ENCODE data around the gene IPPK.

The IPPK gene

DNA sequence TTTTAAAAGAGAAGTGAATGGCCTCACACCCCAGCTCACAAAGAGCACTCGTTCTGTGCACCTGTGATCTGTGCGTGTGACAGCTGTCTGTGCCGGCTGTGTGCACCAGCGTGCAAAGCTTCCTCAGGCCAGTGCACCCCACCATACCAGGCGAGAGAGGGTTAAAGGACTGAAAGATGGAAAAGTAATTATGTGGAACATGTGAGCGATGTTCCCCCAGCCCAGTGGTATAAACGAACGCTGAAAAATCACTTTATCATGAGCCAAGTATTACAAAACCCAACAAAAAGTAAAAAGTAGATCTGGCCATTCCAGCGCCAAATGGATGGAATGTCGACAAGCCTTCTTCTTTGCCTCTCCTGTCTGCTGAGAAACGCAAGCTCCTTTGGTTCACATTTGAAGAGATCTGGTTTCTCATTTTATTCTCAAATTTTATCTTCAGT lies 53.7 kb downstream of the IPPK start:
- ATAC-seq (ENCODE audit: insufficient read depth, low read depth) = no peak

DNA sequence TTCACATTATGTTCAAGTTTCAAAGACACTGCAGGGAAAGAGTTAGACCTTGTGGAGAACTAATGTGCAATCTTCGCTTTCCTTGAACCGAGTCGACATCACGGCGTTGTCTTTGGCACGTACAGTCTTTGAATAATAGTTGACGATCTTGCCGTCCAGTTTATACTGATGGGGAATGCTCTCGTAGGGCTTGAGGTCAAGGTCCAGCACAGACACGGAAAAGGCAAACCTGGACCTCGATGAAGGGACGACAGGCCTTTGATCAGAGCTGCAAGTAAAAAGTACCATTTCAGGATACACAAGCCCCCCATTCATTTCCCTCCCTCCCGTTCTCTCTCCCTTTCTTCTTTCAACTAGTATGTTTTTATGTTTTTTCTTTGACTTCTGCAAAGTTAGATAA lies 54.1 kb downstream of the IPPK start:
- no peaks in the 10 kb centered on the region for H3K27me3 ChIP-seq (ENCODE audit: insufficient read depth, low read length, poor library complexity)

More for the DNA sequence above, 53.7 kb downstream of the IPPK start:
- Histone ChIP-seq H3K27ac (ENCODE audit: low read length) (no peak overlapping the region), H3K4me3 (ENCODE audit: low read depth in 1 of 2, low read length in 2 of 2) (no peak overlapping the region), H2AFZ (ENCODE audit: low read depth, low read length) (no peak overlapping the region), H3K9ac (ENCODE audit: low read depth, low read length) (no peak overlapping the region), H3K79me2 (ENCODE audit: insufficient read depth, low read length) (no peaks in the 10 kb centered on the region), H3K4me2 (ENCODE audit: insufficient read depth, low read length) (no peak overlapping the region), H3K4me1 (ENCODE audit: insufficient read depth, low read length) (no peaks in the 10 kb centered on the region), H3K36me3 (ENCODE audit: insufficient read depth, low read length) (peaks cover 93% of the 10 kb centered on the region), H4K20me1 (ENCODE audit: insufficient read depth, low read length) (no peaks in the 10 kb centered on the region), H3K27me3 (ENCODE audit: insufficient read depth, low read length, poor library complexity) (no peaks in the 10 kb centered on the region), H3K9me3 (ENCODE audit: insufficient read depth, low read length, severe bottlenecking) (no peaks in the 10 kb centered on the region)
- TF ChIP-seq EZH2 (IDR thresholded peaks at IDR 0.05; ENCODE audit: borderline replicate concordance, low read depth, low read length, severe bottlenecking) = no peak
- TF ChIP-seq CTCF (IDR thresholded peaks at IDR 0.05; ENCODE audit: borderline replicate concordance, extremely low read depth, low read length, poor library complexity, severe bottlenecking) = no peak
- no peak for DNase-seq

GRCh38 chr9:92614763-92615461 lies 55.0 kb downstream of the IPPK start:
- no peak overlapping the region for H2AFZ ChIP-seq (ENCODE audit: low read depth, low read length)
- no peak overlapping the region for H3K27ac ChIP-seq (ENCODE audit: low read length)
- TF ChIP-seq CTCF (IDR thresholded peaks at IDR 0.05; ENCODE audit: borderline replicate concordance, extremely low read depth, low read length, poor library complexity, severe bottlenecking) = no peak
- no peak for TF ChIP-seq EZH2 (IDR thresholded peaks at IDR 0.05; ENCODE audit: borderline replicate concordance, low read depth, low read length, severe bottlenecking)
- H3K36me3 ChIP-seq (ENCODE audit: insufficient read depth, low read length) = peaks cover 94% of the 10 kb centered on the region
- H3K27me3 ChIP-seq (ENCODE audit: insufficient read depth, low read length, poor library complexity) = no peaks in the 10 kb centered on the region
- no peaks in the 10 kb centered on the region for H3K79me2 ChIP-seq (ENCODE audit: insufficient read depth, low read length)
- H3K4me3 ChIP-seq (ENCODE audit: low read depth in 1 of 2, low read length in 2 of 2) = no peak overlapping the region
- no peaks in the 10 kb centered on the region for H4K20me1 ChIP-seq (ENCODE audit: insufficient read depth, low read length)
- H3K4me2 ChIP-seq (ENCODE audit: insufficient read depth, low read length) = no peak overlapping the region
- no peaks in the 10 kb centered on the region for H3K4me1 ChIP-seq (ENCODE audit: insufficient read depth, low read length)
- H3K9ac ChIP-seq (ENCODE audit: low read depth, low read length) = no peak overlapping the region
- DNase-seq = no peak
- H3K9me3 ChIP-seq (ENCODE audit: insufficient read depth, low read length, severe bottlenecking) = no peaks in the 10 kb centered on the region
- ATAC-seq (ENCODE audit: insufficient read depth, low read depth) = no peak

More for the DNA sequence above, 54.1 kb downstream of the IPPK start:
- H3K9me3 ChIP-seq (ENCODE audit: insufficient read depth, low read length, severe bottlenecking) = no peaks in the 10 kb centered on the region
- no peak for DNase-seq
- H3K4me1 ChIP-seq (ENCODE audit: insufficient read depth, low read length) = no peaks in the 10 kb centered on the region
- no peak overlapping the region for H2AFZ ChIP-seq (ENCODE audit: low read depth, low read length)
- H3K27ac ChIP-seq (ENCODE audit: low read length) = no peak overlapping the region
- no peak for ATAC-seq (ENCODE audit: insufficient read depth, low read depth)
- H3K36me3 ChIP-seq (ENCODE audit: insufficient read depth, low read length) = peaks cover 97% of the 10 kb centered on the region
- H4K20me1 ChIP-seq (ENCODE audit: insufficient read depth, low read length) = no peaks in the 10 kb centered on the region
- H3K79me2 ChIP-seq (ENCODE audit: insufficient read depth, low read length) = no peaks in the 10 kb centered on the region
- H3K4me3 ChIP-seq (ENCODE audit: low read depth in 1 of 2, low read length in 2 of 2) = no peak overlapping the region
- H3K4me2 ChIP-seq (ENCODE audit: insufficient read depth, low read length) = no peak overlapping the region
- no peak overlapping the region for H3K9ac ChIP-seq (ENCODE audit: low read depth, low read length)
- no peak for TF ChIP-seq EZH2 (IDR thresholded peaks at IDR 0.05; ENCODE audit: borderline replicate concordance, low read depth, low read length, severe bottlenecking)
- no peak for TF ChIP-seq CTCF (IDR thresholded peaks at IDR 0.05; ENCODE audit: borderline replicate concordance, extremely low read depth, low read length, poor library complexity, severe bottlenecking)
